ENCODE results near the gene SNX8. TPM values are rescaled to one million over a fixed set of nuclear protein-coding genes. Genes with fewer than 3 reads are reported as not detected.
"Not testable (repeated sequence)": the region's sequence is repeated elsewhere in the genome, so short reads cannot be mapped to it uniquely, and the experiment has no call there.

SNX8 gene
- total and polyA plus RNA-seq, 2 experiments from 2014 or later, result 13.1 to 44.4 TPM

- Histone ChIP-seq H3K27ac (no peak overlapping the region), H3K4me2 (ENCODE audit: unreplicated experiment) (no peak overlapping the region), H3F3A (ENCODE audit: insufficient read depth) (peaks cover 23% of the 10 kb centered on the region), H3K27me3 (replicated peaks; ENCODE audit: insufficient read depth) (no peaks in the 10 kb centered on the region), H3K4me3 (no peak overlapping the region), H3K9me2 (ENCODE audit: insufficient read depth) (no peaks in the 10 kb centered on the region), H4K20me1 (ENCODE audit: insufficient read depth) (no peaks in the 10 kb centered on the region), H3K9ac (no peak overlapping the region), H3K4me1 (ENCODE audit: insufficient read depth) (no peaks in the 10 kb centered on the region), H3K9me3 (ENCODE audit: low read depth) (no peaks in the 10 kb centered on the region), H2AFZ (no peak overlapping the region), H3K79me2 (ENCODE audit: insufficient read depth) (peaks cover 12% of the 10 kb centered on the region), H3K36me3 (ENCODE audit: low read depth) (no peaks in the 10 kb centered on the region)
- TF ChIP-seq EZH2phosphoT487 (IDR thresholded peaks at IDR 0.05; ENCODE audit: insufficient read depth, low read depth) (no peak), EZH2 (IDR thresholded peaks at IDR 0.05; ENCODE audit: insufficient read depth, poor library complexity, severe bottlenecking) (no peak)
- WGBS, 2 experiments (ENCODE audit: low coverage in 1 of 2, low lambda C conversion rate in 2 of 2, missing lambda C conversion rate in 2 of 2), result 86% methylated on average over 12 of the region's 12 CpGs
- DNase-seq, result no peak
- in situ Hi-C loops (cut with MboI), result no loop called here
Measured at GRCh38 chr7:2317556-2318293, 3.5 kb upstream of the SNX8 start.

DNA sequence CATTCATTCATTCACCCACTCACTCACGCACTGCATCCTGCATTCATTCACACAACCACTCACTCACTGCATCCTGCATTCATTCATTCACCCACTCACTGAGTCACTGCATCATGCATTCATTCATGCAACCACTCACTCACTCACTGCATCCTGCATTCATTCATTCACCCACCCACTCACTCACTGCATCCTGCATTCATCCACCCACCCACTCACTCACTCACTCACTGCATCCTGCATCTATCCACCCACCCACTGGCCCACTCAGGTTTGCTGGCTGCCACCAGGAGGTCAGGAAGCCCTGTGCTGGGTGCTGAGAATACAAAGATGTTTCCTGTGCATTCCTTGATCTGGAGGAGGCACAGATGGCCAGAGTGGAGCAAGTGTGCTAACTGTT, 2.3 kb upstream of the SNX8 start:
- Histone ChIP-seq H3K79me2 (ENCODE audit: insufficient read depth) (peaks cover 22% of the 10 kb centered on the region), H3K9me2 (ENCODE audit: insufficient read depth) (no peaks in the 10 kb centered on the region), H3K4me2 (ENCODE audit: unreplicated experiment) (no peak overlapping the region), H3K4me3 (no peak overlapping the region), H3K36me3 (ENCODE audit: low read depth) (no peaks in the 10 kb centered on the region), H3K9me3 (ENCODE audit: low read depth) (no peaks in the 10 kb centered on the region), H3K4me1 (ENCODE audit: insufficient read depth) (no peaks in the 10 kb centered on the region), H3K27ac (no peak overlapping the region), H3K27me3 (replicated peaks; ENCODE audit: insufficient read depth) (no peaks in the 10 kb centered on the region), H3F3A (ENCODE audit: insufficient read depth) (peaks cover 23% of the 10 kb centered on the region), H3K9ac (no peak overlapping the region), H2AFZ (no peak overlapping the region), H4K20me1 (ENCODE audit: insufficient read depth) (no peaks in the 10 kb centered on the region)
- no peak for TF ChIP-seq EZH2phosphoT487 (IDR thresholded peaks at IDR 0.05; ENCODE audit: insufficient read depth, low read depth)
- TF ChIP-seq EZH2 (IDR thresholded peaks at IDR 0.05; ENCODE audit: insufficient read depth, poor library complexity, severe bottlenecking), result no peak
- in situ Hi-C loops (cut with MboI), result no loop called here
- 95 to 100% methylated on average over 1 of the region's 1 CpG for WGBS, 2 experiments (ENCODE audit: low coverage in 1 of 2, low lambda C conversion rate in 2 of 2, missing lambda C conversion rate in 2 of 2)
- DNase-seq, result no peak

DNA sequence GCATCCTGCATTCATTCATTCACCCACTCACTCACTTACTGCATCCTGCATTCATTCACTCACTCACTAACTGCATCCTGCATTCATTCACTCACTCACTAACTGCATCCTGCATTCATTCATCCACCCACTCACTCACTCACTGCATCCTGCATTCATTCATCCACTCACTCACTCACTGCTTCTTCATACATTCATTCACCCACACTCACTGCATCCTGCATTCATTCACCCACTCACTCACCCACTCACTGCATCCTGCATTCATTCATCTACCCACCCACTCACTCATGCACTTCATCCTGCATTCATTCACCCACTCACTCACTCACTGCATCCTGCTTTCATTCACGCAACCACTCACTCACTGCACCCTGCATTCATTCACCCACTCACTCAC, 1.5 kb upstream of the SNX8 start:
- Histone ChIP-seq H2AFZ (no peak overlapping the region), H3K4me3 (no peak overlapping the region), H3K4me2 (ENCODE audit: unreplicated experiment) (no peak overlapping the region), H3K4me1 (ENCODE audit: insufficient read depth) (no peaks in the 10 kb centered on the region), H4K20me1 (ENCODE audit: insufficient read depth) (no peaks in the 10 kb centered on the region), H3K79me2 (ENCODE audit: insufficient read depth) (peaks cover 28% of the 10 kb centered on the region), H3K9me2 (ENCODE audit: insufficient read depth) (no peaks in the 10 kb centered on the region), H3K9me3 (ENCODE audit: low read depth) (no peaks in the 10 kb centered on the region), H3K9ac (no peak overlapping the region), H3F3A (ENCODE audit: insufficient read depth) (peaks cover 23% of the 10 kb centered on the region), H3K27me3 (replicated peaks; ENCODE audit: insufficient read depth) (no peaks in the 10 kb centered on the region), H3K27ac (no peak overlapping the region), H3K36me3 (ENCODE audit: low read depth) (no peaks in the 10 kb centered on the region)
- DNase-seq, result no peak
- no peak for TF ChIP-seq EZH2phosphoT487 (IDR thresholded peaks at IDR 0.05; ENCODE audit: insufficient read depth, low read depth)
- TF ChIP-seq EZH2 (IDR thresholded peaks at IDR 0.05; ENCODE audit: insufficient read depth, poor library complexity, severe bottlenecking), result no peak
- 40 to 86% methylated on average over 1 of the region's 1 CpG for WGBS, 2 experiments (ENCODE audit: low coverage in 1 of 2, low lambda C conversion rate in 2 of 2, missing lambda C conversion rate in 2 of 2)
- in situ Hi-C loops (cut with MboI), result no loop called here

- Histone ChIP-seq H2AFZ (peak overlapping the region; percentile 82), H3K27ac (peak overlapping the region; percentile 65), H3K79me2 (ENCODE audit: insufficient read depth) (peaks cover 36% of the 10 kb centered on the region), H3K4me3 (peak overlapping the region; percentile 85), H3F3A (ENCODE audit: insufficient read depth) (peaks cover 23% of the 10 kb centered on the region), H3K9ac (peak overlapping the region; percentile 74; the same call in 1 of the 2 replicates), H3K4me2 (ENCODE audit: unreplicated experiment) (peak overlapping the region; percentile 72)
- H3K36me3 ChIP-seq (ENCODE audit: low read depth); in situ Hi-C loops (cut with MboI); DNase-seq; H4K20me1 ChIP-seq (ENCODE audit: insufficient read depth); H3K27me3 ChIP-seq (replicated peaks; ENCODE audit: insufficient read depth); H3K4me1 ChIP-seq (ENCODE audit: insufficient read depth); H3K9me3 ChIP-seq (ENCODE audit: low read depth); H3K9me2 ChIP-seq (ENCODE audit: insufficient read depth): not testable (repeated sequence)
- 80 to 97% methylated on average over 3 of the region's 3 CpGs for WGBS, 2 experiments (ENCODE audit: low coverage in 1 of 2, low lambda C conversion rate in 2 of 2, missing lambda C conversion rate in 2 of 2)
Measured at GRCh38 chr7:2314956-2315530, 802 bp upstream of the SNX8 start.
